ENCODE measurements around the gene SF1. TPM values are rescaled to one million over a fixed set of nuclear protein-coding genes. Genes with fewer than 3 reads are reported as not detected.
A peak's percentile ranks its signal among the peaks of the same experiment; 100 is the strongest.

Gene SF1
- total RNA-seq, 1 experiment from 2014 or later = 153 TPM

- DNase-seq (ENCODE audit: low read depth) = no peak
These were observed 23.4 kb upstream of the SF1 start for GRCh38 chr11:64801561-64802369.

GRCh38 chr11:64801158-64801464 is 22.8 kb upstream of the SF1 start:
- no peak for DNase-seq (ENCODE audit: low read depth)

GRCh38 chr11:64800303-64801157 is 22.2 kb upstream of the SF1 start:
- no peak for DNase-seq (ENCODE audit: low read depth)

GRCh38 chr11:64799623-64800302 is 21.4 kb upstream of the SF1 start:
- peak; percentile 19 for DNase-seq (ENCODE audit: low read depth)

GRCh38 chr11:64799256-64799622 is 20.9 kb upstream of the SF1 start:
- DNase-seq (ENCODE audit: low read depth) = no peak

- DNase-seq (ENCODE audit: low read depth) = no peak
These were observed 18.6 kb upstream of the SF1 start for GRCh38 chr11:64796757-64797541.

- no peak for DNase-seq (ENCODE audit: low read depth)
These were observed 17.9 kb upstream of the SF1 start for GRCh38 chr11:64796047-64796756.

- no peak for DNase-seq (ENCODE audit: low read depth)
These were observed 16.2 kb upstream of the SF1 start for GRCh38 chr11:64794526-64794925.

GRCh38 chr11:64793271-64794160 is 15.2 kb upstream of the SF1 start:
- DNase-seq (ENCODE audit: low read depth) = no peak

- no peak for DNase-seq (ENCODE audit: low read depth)
These were observed 14.1 kb upstream of the SF1 start for GRCh38 chr11:64792482-64792881.

- DNase-seq (ENCODE audit: low read depth) = no peak
These were observed 13.5 kb upstream of the SF1 start for GRCh38 chr11:64791781-64792291.

GRCh38 chr11:64790205-64791095 is 12.1 kb upstream of the SF1 start:
- DNase-seq (ENCODE audit: low read depth) = no peak

GRCh38 chr11:64789331-64790204 is 11.2 kb upstream of the SF1 start:
- no peak for DNase-seq (ENCODE audit: low read depth)

GRCh38 chr11:64788321-64789215 is 10.2 kb upstream of the SF1 start:
- DNase-seq (ENCODE audit: low read depth) = no peak

- DNase-seq (ENCODE audit: low read depth) = peak; percentile 35
These were observed 9.4 kb upstream of the SF1 start for GRCh38 chr11:64787526-64788320.

- no peak for DNase-seq (ENCODE audit: low read depth)
These were observed 8.0 kb upstream of the SF1 start for GRCh38 chr11:64786308-64786707.

Measured in HT1080 (cell line).